ENCODE results near the gene GMNC.

The GMNC gene

DNA sequence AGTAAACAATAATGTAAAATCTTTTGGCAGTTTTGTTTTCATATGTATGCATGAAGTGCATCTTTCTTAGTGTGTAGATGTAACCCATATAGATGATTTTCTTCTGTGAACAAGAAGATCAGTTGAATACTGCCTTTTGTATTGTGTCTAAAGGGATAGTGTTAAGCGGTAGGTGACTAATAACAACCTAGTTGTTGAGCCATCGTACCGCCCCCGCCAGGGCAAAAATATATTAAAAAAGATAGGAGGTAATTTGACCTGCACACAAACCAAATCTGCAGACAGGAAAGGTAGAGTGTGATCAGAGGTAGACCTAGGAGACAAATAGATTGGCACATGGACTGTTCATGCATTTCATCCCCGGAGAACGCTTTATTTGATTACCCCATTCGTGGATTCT is 3.3 kb upstream of the GMNC start:
- no peak overlapping the region for H3K4me3 ChIP-seq (ENCODE audit: low read length)
- DNase-seq (ENCODE audit: low read depth), result peak; percentile 56
- TF ChIP-seq CTCF (IDR thresholded peaks at IDR 0.05; ENCODE audit: insufficient read depth, low read depth, low read length, missing control alignments), result peak; percentile 23

- no peak overlapping the region for H3K4me3 ChIP-seq (ENCODE audit: low read length)
- no peak for DNase-seq (ENCODE audit: low read depth)
- TF ChIP-seq CTCF (IDR thresholded peaks at IDR 0.05; ENCODE audit: insufficient read depth, low read depth, low read length, missing control alignments), result no peak
These were observed 2.9 kb upstream of the GMNC start for GRCh38 chr3:190865419-190865818.

- no peak for DNase-seq (ENCODE audit: low read depth)
- no peak for TF ChIP-seq CTCF (IDR thresholded peaks at IDR 0.05; ENCODE audit: insufficient read depth, low read depth, low read length, missing control alignments)
- H3K4me3 ChIP-seq (ENCODE audit: low read length), result no peak overlapping the region
These were observed 1.5 kb upstream of the GMNC start for GRCh38 chr3:190864002-190864401.

GRCh38 chr3:190863119-190863465 is 598 bp upstream of the GMNC start:
- TF ChIP-seq CTCF (IDR thresholded peaks at IDR 0.05; ENCODE audit: insufficient read depth, low read depth, low read length, missing control alignments), result no peak
- DNase-seq (ENCODE audit: low read depth), result peak; percentile 24
- H3K4me3 ChIP-seq (ENCODE audit: low read length), result peak overlapping the region; percentile 67

GRCh38 chr3:190860521-190860920 is 2.0 kb downstream of the GMNC start:
- DNase-seq (ENCODE audit: low read depth), result no peak
- H3K4me3 ChIP-seq (ENCODE audit: low read length), result no peak overlapping the region
- TF ChIP-seq CTCF (IDR thresholded peaks at IDR 0.05; ENCODE audit: insufficient read depth, low read depth, low read length, missing control alignments), result no peak

GRCh38 chr3:190855151-190855550 is 7.3 kb downstream of the GMNC start:
- peak; percentile 31 for TF ChIP-seq CTCF (IDR thresholded peaks at IDR 0.05; ENCODE audit: insufficient read depth, low read depth, low read length, missing control alignments)

DNA sequence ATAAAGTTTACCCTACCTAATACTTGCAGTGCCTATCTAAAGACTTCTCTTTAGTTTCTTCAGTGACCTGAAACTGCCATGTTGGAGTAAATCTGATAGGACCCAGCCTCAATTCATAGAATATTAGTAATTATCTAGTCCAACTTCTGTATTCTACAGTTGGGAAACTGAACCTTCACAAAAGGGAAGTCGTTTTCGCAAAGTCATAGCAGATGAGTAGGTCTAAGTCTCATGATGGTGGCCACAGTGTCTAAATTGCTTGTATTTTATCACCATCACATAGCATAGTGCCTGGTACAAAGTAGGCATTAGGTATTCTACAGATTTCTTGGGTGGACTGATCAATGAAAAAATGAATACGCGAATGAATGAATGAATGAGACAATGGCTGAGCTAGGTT is 8.4 kb downstream of the GMNC start:
- DNase-seq (ENCODE audit: low read depth), result no peak
- no peak overlapping the region for H3K4me3 ChIP-seq (ENCODE audit: low read length)
- no peak for TF ChIP-seq CTCF (IDR thresholded peaks at IDR 0.05; ENCODE audit: insufficient read depth, low read depth, low read length, missing control alignments)

More at GRCh38 chr3:190855151-190855550, 7.3 kb downstream of the GMNC start:
- H3K4me3 ChIP-seq (ENCODE audit: low read length), result no peak overlapping the region
- no peak for DNase-seq (ENCODE audit: low read depth)
